MCF 10A (cell line): Measurements from ENCODE around the gene SERINC5. TPM values are rescaled to one million over a fixed set of nuclear protein-coding genes. Genes with fewer than 3 reads are reported as not detected.

Experiments
- BruUV-seq: library from RNA; stranded (reverse); fragments of 400-500 nt; replicated peaks from 2 replicates; lab custom pipeline; 2021; lab: Mats Ljungman, UMichigan
- CTCF ChIA-PET: fragments of 300-600 bp; sonication (Branson Sonifier 250); formaldehyde crosslinking; extraction: SDS; loops from one replicate; lab custom pipeline; 2021; ENCODE audit warnings: antibody characterized with exemption, inconsistent platforms; lab: Yijun Ruan, JAX
- POLR2A ChIA-PET: fragments of 300-600, 350-650 bp; sonication (Branson Sonifier 250); formaldehyde crosslinking; extraction: SDS; loops from one replicate; lab custom pipeline; 2020; ENCODE audit warnings: antibody characterized with exemption, inconsistent platforms; lab: Yijun Ruan, JAX
- DNase-seq: peaks from one replicate; pipeline ENCODE4 v3.0.0-alpha.2; 2018; ENCODE audit not compliant: unreplicated experiment
- H3K27ac Mint-ChIP-seq: one replicate; pipeline ENCODE4 v1.8.0; 2022; ENCODE audit warnings: mild to moderate bottlenecking, low read depth, mixed read lengths; ENCODE audit not compliant: unreplicated experiment
- H3K27me3 Mint-ChIP-seq: one replicate; pipeline ENCODE4 v1.8.0; 2022; ENCODE audit warnings: mixed read lengths; ENCODE audit not compliant: insufficient read depth, unreplicated experiment
- H3K36me3 Mint-ChIP-seq: one replicate; pipeline ENCODE4 v1.8.0; 2022; ENCODE audit warnings: mild to moderate bottlenecking, moderate library complexity, mixed read lengths; ENCODE audit not compliant: insufficient read depth, unreplicated experiment
- H3K4me1 Mint-ChIP-seq: one replicate; pipeline ENCODE4 v1.8.0; 2022; ENCODE audit warnings: mixed read lengths; ENCODE audit not compliant: insufficient read depth, unreplicated experiment
- H3K4me3 Mint-ChIP-seq: one replicate; pipeline ENCODE4 v1.8.0; 2022; ENCODE audit warnings: mild to moderate bottlenecking, moderate library complexity, mixed read lengths; ENCODE audit not compliant: unreplicated experiment
- H3K9me3 Mint-ChIP-seq: one replicate; pipeline ENCODE4 v1.8.0; 2022; ENCODE audit warnings: mixed read lengths; ENCODE audit not compliant: unreplicated experiment
- intact Hi-C: fragments of 100-400 bp; cut with micrococcal nuclease; formaldehyde crosslinking; loops from 2 replicates; pipeline ENCODE4 v1.14.1; 2022
- total RNA-seq: library from RNA; stranded (reverse); gene quantifications from 2 replicates; pipeline ENCODE4 v1.2.3, GENCODE V29; 2022
- TF ChIP-seq, protein P1 (sequence below): fragments of 200-600 bp; IDR thresholded peaks from one replicate; pipeline ENCODE4 v1.8.0; 2022; ENCODE audit warnings: antibody characterized with exemption, mild to moderate bottlenecking; ENCODE audit not compliant: unreplicated experiment

SERINC5 gene
- total RNA-seq, 1 experiment from 2014 or later, result 17.1 TPM

DNA sequence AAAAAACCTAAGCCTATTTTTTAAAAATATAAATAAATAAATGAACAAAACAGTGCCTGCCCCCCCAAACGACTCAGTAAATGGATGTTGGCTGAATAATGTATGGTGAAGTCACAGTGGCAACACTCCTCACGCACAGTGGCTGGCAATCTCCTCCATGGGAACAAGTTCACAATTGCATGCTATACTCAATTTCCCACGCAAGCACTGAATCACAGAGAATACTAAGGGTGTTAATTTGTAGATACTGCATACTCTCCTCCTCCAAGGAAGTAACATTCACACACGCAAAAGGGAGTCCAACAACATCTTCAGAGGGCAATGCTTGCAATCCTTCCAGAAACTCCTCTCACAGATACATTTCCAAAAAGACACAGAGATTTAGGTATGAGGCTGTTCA is 47.5 kb downstream of the SERINC5 start:
- H3K4me1 Mint-ChIP-seq, result no peaks in the 10 kb centered on the region
- CTCF ChIA-PET, result no interaction called here
- DNase-seq, result no peak
- POLR2A ChIA-PET, result no interaction called here
- H3K27ac Mint-ChIP-seq, result no peak overlapping the region
- H3K27me3 Mint-ChIP-seq, result no peaks in the 10 kb centered on the region
- no peaks in the 10 kb centered on the region for H3K9me3 Mint-ChIP-seq
- no peak overlapping the region for H3K4me3 Mint-ChIP-seq
- intact Hi-C loops, result no loop called here
- H3K36me3 Mint-ChIP-seq, result no peaks in the 10 kb centered on the region
- TF ChIP-seq, protein P1, sequence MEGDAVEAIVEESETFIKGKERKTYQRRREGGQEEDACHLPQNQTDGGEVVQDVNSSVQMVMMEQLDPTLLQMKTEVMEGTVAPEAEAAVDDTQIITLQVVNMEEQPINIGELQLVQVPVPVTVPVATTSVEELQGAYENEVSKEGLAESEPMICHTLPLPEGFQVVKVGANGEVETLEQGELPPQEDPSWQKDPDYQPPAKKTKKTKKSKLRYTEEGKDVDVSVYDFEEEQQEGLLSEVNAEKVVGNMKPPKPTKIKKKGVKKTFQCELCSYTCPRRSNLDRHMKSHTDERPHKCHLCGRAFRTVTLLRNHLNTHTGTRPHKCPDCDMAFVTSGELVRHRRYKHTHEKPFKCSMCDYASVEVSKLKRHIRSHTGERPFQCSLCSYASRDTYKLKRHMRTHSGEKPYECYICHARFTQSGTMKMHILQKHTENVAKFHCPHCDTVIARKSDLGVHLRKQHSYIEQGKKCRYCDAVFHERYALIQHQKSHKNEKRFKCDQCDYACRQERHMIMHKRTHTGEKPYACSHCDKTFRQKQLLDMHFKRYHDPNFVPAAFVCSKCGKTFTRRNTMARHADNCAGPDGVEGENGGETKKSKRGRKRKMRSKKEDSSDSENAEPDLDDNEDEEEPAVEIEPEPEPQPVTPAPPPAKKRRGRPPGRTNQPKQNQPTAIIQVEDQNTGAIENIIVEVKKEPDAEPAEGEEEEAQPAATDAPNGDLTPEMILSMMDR, result no peak
- no TSS peak for BruUV-seq

DNA sequence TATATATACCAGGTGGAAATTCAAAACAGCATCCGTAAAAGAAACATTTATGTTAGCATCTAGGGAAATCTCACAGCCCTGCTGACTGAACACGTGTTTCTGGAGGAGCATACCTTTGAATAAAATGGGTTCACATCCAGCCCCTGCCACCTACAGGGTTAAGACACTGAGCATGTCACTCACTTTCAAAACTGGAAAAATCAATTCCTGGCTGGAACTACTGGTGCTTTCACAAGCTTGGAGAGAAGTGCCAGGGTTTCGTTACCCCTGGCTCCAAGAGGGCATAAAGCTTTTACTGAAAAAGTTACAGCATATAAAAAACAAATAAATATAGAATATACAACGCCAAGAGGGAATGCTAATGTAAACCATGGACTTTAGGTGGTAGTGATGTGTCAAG is 48.0 kb downstream of the SERINC5 start:
- H3K27ac Mint-ChIP-seq, result no peak overlapping the region
- ChIA-PET CTCF (no interaction called here), POLR2A (no interaction called here)
- no peaks in the 10 kb centered on the region for H3K27me3 Mint-ChIP-seq
- DNase-seq, result no peak
- H3K4me3 Mint-ChIP-seq, result no peak overlapping the region
- TF ChIP-seq, protein P1, result no peak
- intact Hi-C loops, result no loop called here
- H3K9me3 Mint-ChIP-seq, result no peaks in the 10 kb centered on the region
- no peaks in the 10 kb centered on the region for H3K4me1 Mint-ChIP-seq
- H3K36me3 Mint-ChIP-seq, result no peaks in the 10 kb centered on the region
- BruUV-seq, result no TSS peak

DNA sequence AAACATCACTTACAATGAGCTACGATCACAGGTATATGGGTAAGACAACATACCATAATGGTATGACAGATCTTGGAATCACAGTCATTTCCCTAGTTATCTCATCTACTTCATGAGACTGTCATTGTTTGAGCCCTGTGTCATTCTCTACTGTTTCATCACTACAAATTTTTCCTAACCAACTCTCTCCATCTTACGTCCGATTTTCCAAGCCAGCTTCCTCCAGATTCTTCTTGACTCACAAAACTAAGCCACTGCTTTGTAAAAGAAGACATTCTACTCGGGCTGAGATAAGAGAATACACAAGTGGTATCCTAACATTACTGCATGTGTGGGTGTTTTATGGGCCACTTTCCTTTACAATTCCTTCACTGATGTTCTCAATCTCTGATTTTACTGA is 49.6 kb downstream of the SERINC5 start:
- H3K4me1 Mint-ChIP-seq, result no peaks in the 10 kb centered on the region

DNA sequence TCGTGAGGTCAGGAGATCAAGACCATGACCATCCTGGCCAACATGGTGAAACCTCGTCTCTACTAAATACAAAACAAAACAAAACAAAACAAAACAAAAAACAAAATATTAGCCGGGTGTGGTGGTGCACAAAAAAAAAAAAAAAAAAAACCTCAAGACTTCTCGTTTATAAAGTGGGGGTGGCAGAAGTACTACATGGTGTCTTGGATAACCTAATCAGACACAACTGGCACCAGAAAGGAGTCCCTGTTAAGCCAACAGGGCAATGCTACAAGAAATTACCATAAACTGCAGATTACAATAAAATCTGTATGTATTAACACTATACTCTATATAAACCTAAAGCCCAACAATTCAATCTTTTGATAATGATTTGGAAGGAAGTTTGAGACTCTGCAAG is 50.0 kb downstream of the SERINC5 start:
- no peak for DNase-seq
- no TSS peak for BruUV-seq
- H3K27me3 Mint-ChIP-seq, result no peaks in the 10 kb centered on the region
- peak overlapping the region; percentile 21 for H3K27ac Mint-ChIP-seq
- H3K36me3 Mint-ChIP-seq, result no peaks in the 10 kb centered on the region
- POLR2A ChIA-PET, result interaction anchor here (0.6 kb wide), 1 partner anchor 56 kb away, joined by 3 read pairs; no protein-coding TSS in a partner anchor
- H3K4me1 Mint-ChIP-seq, result no peaks in the 10 kb centered on the region
- CTCF ChIA-PET, result interaction anchor here (0.6 kb wide), 1 partner anchor 1374 kb away, joined by 3 read pairs; no protein-coding TSS in a partner anchor
- no peaks in the 10 kb centered on the region for H3K9me3 Mint-ChIP-seq
- TF ChIP-seq, protein P1, result no peak
- intact Hi-C loops, result no loop called here
- no peak overlapping the region for H3K4me3 Mint-ChIP-seq

More for the DNA sequence above, 49.6 kb downstream of the SERINC5 start:
- Mint-ChIP-seq H3K9me3 (no peaks in the 10 kb centered on the region), H3K36me3 (no peaks in the 10 kb centered on the region), H3K4me3 (no peak overlapping the region), H3K27ac (peak overlapping the region; percentile 21), H3K27me3 (no peaks in the 10 kb centered on the region)
- TF ChIP-seq, protein P1, result no peak
- intact Hi-C loops, result no loop called here
- no peak for DNase-seq
- CTCF ChIA-PET, result no interaction called here
- POLR2A ChIA-PET, result interaction anchor here (0.6 kb wide), 1 partner anchor 56 kb away, joined by 3 read pairs; no protein-coding TSS in a partner anchor
- no TSS peak for BruUV-seq
